Activated T-cell treated with anti-CD3 and anti-CD28 coated beads for 24 hours (primary cell): ENCODE results near the gene SNAP23.
"Not testable (repeated sequence)": the region's sequence is repeated elsewhere in the genome, so short reads cannot be mapped to it uniquely, and the experiment has no call there.

Source experiments
- DNase-seq: peaks from one replicate; pipeline ENCODE4 v3.0.0-alpha.2; 2020; ENCODE audit warnings: low read depth

Gene SNAP23

GRCh38 chr15:42498212-42499068 lies 3.0 kb downstream of the SNAP23 start:
- DNase-seq, result no peak

- no peak for DNase-seq
These were observed 4.6 kb downstream of the SNAP23 start for GRCh38 chr15:42499858-42500609.

GRCh38 chr15:42502477-42502876 lies 7.0 kb downstream of the SNAP23 start:
- DNase-seq, result no peak

- no peak for DNase-seq
These were observed 8.4 kb downstream of the SNAP23 start for GRCh38 chr15:42503825-42504224.

- DNase-seq, result no peak
These were observed 9.2 kb downstream of the SNAP23 start for GRCh38 chr15:42504631-42505030.

GRCh38 chr15:42507514-42507913 lies 12.1 kb downstream of the SNAP23 start:
- DNase-seq, result no peak

DNA sequence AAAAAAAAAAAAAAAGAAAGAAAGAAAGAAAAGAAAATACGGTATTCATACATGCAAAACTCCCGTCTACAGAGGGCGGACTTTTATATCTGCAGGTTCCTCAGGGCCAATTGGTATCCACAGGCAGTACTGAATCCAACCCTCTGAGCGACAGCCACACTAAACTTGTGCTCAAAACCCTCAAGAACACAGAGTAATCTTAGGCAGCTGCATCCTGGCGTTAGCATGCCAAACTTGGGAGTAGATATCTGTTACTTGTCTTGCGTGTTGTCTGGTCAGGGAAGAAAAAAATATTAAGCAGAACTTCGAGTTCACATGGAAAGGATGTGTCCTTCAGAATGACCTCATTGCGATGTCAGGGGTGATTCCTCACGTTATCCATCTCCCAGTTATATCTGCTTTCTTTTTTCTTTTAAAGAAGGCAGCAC lies 12.8 kb downstream of the SNAP23 start:
- DNase-seq, result no peak

GRCh38 chr15:42510258-42511006 lies 15.0 kb downstream of the SNAP23 start:
- DNase-seq, result no peak

GRCh38 chr15:42511007-42511391 lies 15.6 kb downstream of the SNAP23 start:
- no peak for DNase-seq

GRCh38 chr15:42523331-42523730 lies 27.9 kb downstream of the SNAP23 start:
- no peak for DNase-seq

- DNase-seq, result no peak
These were observed 33.5 kb downstream of the SNAP23 start for GRCh38 chr15:42528970-42529369.

- DNase-seq, result no peak
These were observed 37.8 kb downstream of the SNAP23 start for GRCh38 chr15:42533246-42533645.

DNA sequence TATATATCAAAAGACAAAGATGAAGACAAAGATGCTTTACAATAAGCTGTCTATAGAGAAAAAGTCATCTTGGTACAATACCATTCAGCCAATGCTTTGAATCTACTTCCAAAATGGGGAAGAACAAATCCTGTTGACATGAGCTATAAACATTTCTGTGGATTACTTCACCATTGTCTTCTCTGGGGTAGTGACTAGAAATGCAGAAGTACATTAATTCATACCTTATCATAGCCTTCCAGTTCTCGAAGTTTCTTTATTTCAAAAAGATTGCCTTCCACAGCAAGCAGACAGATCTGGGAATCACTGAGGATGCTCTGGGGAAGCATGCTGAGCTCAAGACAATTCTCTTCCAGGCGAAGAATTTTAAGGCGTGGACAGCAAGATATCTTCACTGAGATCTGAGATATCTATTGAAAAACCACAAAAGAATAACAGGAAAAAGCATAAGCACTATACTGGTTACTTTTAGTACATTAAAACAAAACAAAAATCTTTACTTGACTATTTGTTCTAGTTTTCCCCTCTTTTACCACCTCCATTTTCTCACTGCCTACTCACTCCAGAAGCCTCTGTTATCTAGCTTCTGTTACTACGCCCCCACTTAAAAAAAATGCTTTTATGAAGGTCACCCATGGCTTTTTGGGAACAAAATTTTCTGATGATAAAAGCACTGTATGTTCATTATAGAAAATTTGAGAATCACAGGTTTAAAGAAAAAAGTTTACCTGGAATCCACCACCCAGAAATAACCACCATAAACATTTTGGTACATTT lies 49.6 kb downstream of the SNAP23 start:
- DNase-seq, result no peak

DNA sequence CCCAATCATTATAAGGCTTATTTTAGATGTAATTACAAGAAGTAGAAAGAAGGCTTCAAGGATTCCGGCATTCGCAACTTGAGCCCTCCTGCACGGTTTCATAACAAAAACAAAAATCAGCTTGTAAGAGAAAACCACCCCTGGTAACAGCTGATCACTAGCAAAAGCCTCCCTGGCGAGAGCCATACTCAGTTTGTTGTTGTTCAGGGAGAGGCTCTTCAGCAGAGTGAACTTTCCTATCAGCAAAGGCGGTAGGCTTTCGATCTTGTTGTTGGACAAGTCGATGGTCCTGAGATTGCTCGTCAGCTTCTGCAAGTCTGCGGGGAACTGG lies 52.4 kb downstream of the SNAP23 start:
- DNase-seq, result no peak

GRCh38 chr15:42548249-42549031 lies 53.0 kb downstream of the SNAP23 start, which contains the start of the genes HAUS2 and LRRC57:
Gene HAUS2, plus strand, starts transcription at chr15:42548838. Its CDS starts 35 bp downstream, at chr15:42548873.
Gene LRRC57, minus strand, starts transcription at chr15:42548793. Its CDS starts 359 bp downstream, at chr15:42548434.
- peak; percentile 82 for DNase-seq

DNA sequence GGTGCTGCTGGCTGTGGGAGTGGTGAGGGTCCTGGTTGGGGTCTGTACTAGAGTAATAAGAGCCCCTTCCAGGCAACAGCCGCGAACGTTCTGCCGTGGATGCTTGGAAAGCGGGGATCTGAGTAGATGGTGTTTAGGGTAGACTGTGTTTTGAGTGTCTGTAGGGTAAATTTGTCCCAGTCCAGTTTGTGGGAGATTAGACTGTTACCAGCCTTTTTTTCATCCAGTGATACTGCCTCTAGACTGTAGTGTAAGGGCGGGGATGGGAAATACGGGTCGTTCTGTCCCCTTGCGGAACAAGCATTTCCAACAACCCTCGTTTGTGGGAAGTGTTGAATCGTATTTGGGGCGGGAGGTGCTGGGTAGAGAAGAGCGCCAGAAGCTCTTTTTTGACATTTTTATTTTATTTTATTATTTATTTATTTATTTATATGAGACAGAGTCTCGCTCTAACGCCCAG lies 53.6 kb downstream of the SNAP23 start:
- DNase-seq, result no peak

- DNase-seq, result no peak
These were observed 54.4 kb downstream of the SNAP23 start for GRCh38 chr15:42549741-42550392.

GRCh38 chr15:42553554-42553953 lies 58.1 kb downstream of the SNAP23 start:
- DNase-seq, result no peak

DNA sequence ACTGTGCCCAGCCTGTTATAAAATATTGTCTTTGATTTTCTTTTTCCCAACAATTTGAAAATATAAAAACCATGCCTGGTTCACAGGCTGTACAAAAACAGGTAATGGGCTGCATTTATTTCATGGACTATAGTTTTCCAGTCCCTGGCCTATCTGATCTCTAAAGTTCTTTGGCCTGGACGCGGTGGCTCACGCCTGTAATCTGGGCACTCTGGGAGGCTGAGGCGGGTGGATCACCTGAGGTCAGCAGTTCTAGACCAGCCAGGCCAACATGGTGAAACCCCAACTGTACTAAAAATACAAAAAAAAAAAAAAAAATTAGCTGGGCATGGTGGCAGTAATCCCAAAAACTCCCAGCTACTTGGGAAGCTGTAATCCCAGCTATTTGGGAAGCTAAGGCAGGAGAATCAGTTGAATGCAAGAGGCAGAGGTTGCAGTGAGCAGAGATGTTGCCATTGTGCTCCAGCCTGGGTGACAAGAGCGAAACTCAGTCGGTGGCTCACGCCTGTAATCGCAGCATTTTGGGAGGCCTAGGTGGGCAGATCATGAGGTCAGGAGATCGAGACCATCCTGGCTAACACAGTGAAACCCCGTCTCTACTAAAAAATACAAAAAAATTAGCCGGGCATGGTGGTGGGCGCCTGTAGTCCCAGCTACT lies 61.2 kb downstream of the SNAP23 start:
- not testable (repeated sequence) for DNase-seq

- no peak for DNase-seq
These were observed 63.3 kb downstream of the SNAP23 start for GRCh38 chr15:42558739-42559138.
